DND-41 (cell line): Measurements from ENCODE around the gene PARVA.

Experiments used
- CTCF ChIP-seq: IDR thresholded peaks from 2 replicates; pipeline ENCODE4 v1.5.1; 2012; ENCODE audit warnings: borderline replicate concordance, low read length, moderate library complexity, mild to moderate bottlenecking; ENCODE audit not compliant: poor library complexity, severe bottlenecking; ENCODE audit errors: extremely low read depth
- EZH2 ChIP-seq: IDR thresholded peaks from 3 replicates; pipeline ENCODE4 v1.6.1; 2012; ENCODE audit warnings: borderline replicate concordance, low read depth, mild to moderate bottlenecking, moderate library complexity, low read length, inconsistent platforms; ENCODE audit not compliant: severe bottlenecking

GRCh38 chr11:12389676-12390657, 12.6 kb downstream of the PARVA start:
- TF ChIP-seq CTCF (no peak), EZH2 (no peak)
